H1 (cell line): ENCODE measurements around the gene ADPRH. TPM values are rescaled to one million over a fixed set of nuclear protein-coding genes. Genes with fewer than 3 reads are reported as not detected.

Experiments used
- CTCF ChIA-PET: fragments of 300-600 bp; sonication (Branson Sonifier 250); formaldehyde crosslinking; loops from one replicate; lab custom pipeline; 2021; ENCODE audit not compliant: partially characterized antibody; lab: Charles Lee
- POLR2A ChIA-PET: fragments of 300-600 bp; sonication (Branson Sonifier 250); formaldehyde crosslinking; loops from one replicate; lab custom pipeline; 2021; ENCODE audit warnings: inconsistent platforms; ENCODE audit not compliant: partially characterized antibody; lab: Charles Lee
- DNase-seq, 2 experiments: peaks; one replicate each; pipeline versions ENCODE4 v3.0.0 to v3.0.0-alpha.2; 2010 to 2022; ENCODE audit warnings: low spot score in 2 of 2, low read depth in 1 of 2, mixed read lengths in 1 of 2
- FAIRE-seq: peaks from 2 replicates; lab custom pipeline; 2011; peaks lifted over from hg19 to GRCh38; lab: Jason Lieb, UNC
- H2AFZ ChIP-seq: 2 replicates; pipeline ENCODE4 v1.8.1; 2012; ENCODE audit warnings: low read length, inconsistent platforms
- H2AK5ac ChIP-seq: 2 replicates; pipeline ENCODE4 v1.6.1; 2013; ENCODE audit warnings: low read depth, low read length
- H2BK120ac ChIP-seq: replicated peaks from 2 replicates; pipeline ENCODE3; 2013; ENCODE audit warnings: low read depth, low read length, inconsistent platforms
- H2BK12ac ChIP-seq: 2 replicates; pipeline ENCODE4 v1.6.1; 2013; ENCODE audit warnings: low read depth, low read length
- H2BK15ac ChIP-seq: 2 replicates; pipeline ENCODE4 v1.6.1; 2013; ENCODE audit warnings: low read length
- H2BK20ac ChIP-seq: 2 replicates; pipeline ENCODE4 v1.6.1; 2013; ENCODE audit warnings: low read length
- H2BK5ac ChIP-seq: 2 replicates; pipeline ENCODE4 v1.6.1; 2013; ENCODE audit warnings: low read depth, low read length
- H3K14ac ChIP-seq: 2 replicates; pipeline ENCODE4 v1.6.1; 2013; ENCODE audit warnings: inconsistent platforms; ENCODE audit not compliant: insufficient read length
- H3K18ac ChIP-seq: 2 replicates; pipeline ENCODE4 v1.6.1; 2013; ENCODE audit warnings: low read length; ENCODE audit errors: extremely low read depth
- H3K23ac ChIP-seq: 2 replicates; pipeline ENCODE4 v1.6.1; 2013; ENCODE audit warnings: inconsistent platforms; ENCODE audit not compliant: insufficient read length
- H3K23me2 ChIP-seq: 2 replicates; pipeline ENCODE4 v1.6.1; 2013; ENCODE audit warnings: low read depth, low read length
- H3K27ac ChIP-seq: 2 replicates; pipeline ENCODE4 v1.6.1; 2011; ENCODE audit warnings: low read depth, low read length, inconsistent platforms
- H3K27me3 ChIP-seq, 4 experiments: replicated peaks in 1 of 4; 1 replicate in 1 of 4; 2 replicates in 3 of 4; pipeline versions ENCODE4 v1.6.1 to v1.8.1; 2011 to 2013; ENCODE audit warnings: low read length in 3 of 4, mild to moderate bottlenecking in 3 of 4, inconsistent platforms in 2 of 4, mixed read lengths in 2 of 4, moderate library complexity in 1 of 4; ENCODE audit not compliant: control insufficient read depth in 3 of 4, insufficient read depth in 3 of 4; ENCODE audit errors: extremely low read depth in 1 of 4
- H3K36me3 ChIP-seq, 4 experiments: 2 replicates each; pipeline versions ENCODE4 v1.6.1 to v1.8.1; 2011 to 2013; ENCODE audit warnings: mild to moderate bottlenecking in 4 of 4, low read length in 3 of 4, moderate library complexity in 2 of 4, control low read depth in 1 of 4, inconsistent platforms in 1 of 4; ENCODE audit not compliant: insufficient read depth in 4 of 4, control insufficient read depth in 2 of 4
- H3K4ac ChIP-seq: replicated peaks from 2 replicates; pipeline ENCODE3; 2013; ENCODE audit warnings: low read length, low read depth, mixed read lengths, inconsistent platforms; ENCODE audit not compliant: insufficient read length
- H3K4me1 ChIP-seq, 4 experiments: replicated peaks in 1 of 4; 1 replicate in 1 of 4; 2 replicates in 3 of 4; pipeline versions ENCODE4 v1.6.1 to v1.8.1; 2011 to 2013; ENCODE audit warnings: low read length in 3 of 4, inconsistent platforms in 2 of 4, mixed read lengths in 1 of 4; ENCODE audit not compliant: insufficient read depth in 4 of 4, control insufficient read depth in 3 of 4
- H3K4me2 ChIP-seq, 2 experiments: 2 replicates each; pipeline versions ENCODE4 v1.6.1 to v1.8.1; 2011 to 2013; ENCODE audit warnings: low read depth in 2 of 2, low read length in 2 of 2, control low read depth in 1 of 2, inconsistent platforms in 1 of 2, mild to moderate bottlenecking in 1 of 2; ENCODE audit not compliant: insufficient read depth in 1 of 2
- H3K4me3 ChIP-seq, 4 experiments: fragments of 200-600, 300-600 bp in 1 of 4; sonication (generic), shearing (Covaris generic), sonication (Bioruptor Twin) in 1 of 4; 2 replicates each; pipeline versions ENCODE4 v1.5.1 to v1.8.1; 2011 to 2016; ENCODE audit warnings: low read length in 4 of 4, low read depth in 3 of 4, control low read depth in 2 of 4, inconsistent platforms in 2 of 4, mild to moderate bottlenecking in 2 of 4, mixed read lengths in 1 of 4, moderate library complexity in 1 of 4; ENCODE audit not compliant: insufficient read depth in 2 of 4; ENCODE audit errors: extremely low read depth in 1 of 4
- H3K56ac ChIP-seq: replicated peaks from 2 replicates; pipeline ENCODE3; 2013; ENCODE audit warnings: low read depth, mild to moderate bottlenecking, mixed read lengths, low read length, inconsistent platforms; ENCODE audit not compliant: insufficient read length
- H3K79me1 ChIP-seq: 2 replicates; pipeline ENCODE4 v1.6.1; 2013; ENCODE audit warnings: low read depth, low read length, control low read depth
- H3K79me2 ChIP-seq, 2 experiments: 2 replicates each; pipeline versions ENCODE4 v1.6.1 to v1.8.1; 2012 to 2013; ENCODE audit warnings: low read length in 2 of 2, mild to moderate bottlenecking in 2 of 2, inconsistent platforms in 1 of 2; ENCODE audit not compliant: insufficient read depth in 2 of 2, control insufficient read depth in 1 of 2
- H3K9ac ChIP-seq, 4 experiments: replicated peaks in 1 of 4; 1 replicate in 1 of 4; 2 replicates in 3 of 4; pipeline versions ENCODE4 v1.6.1 to v1.8.1; 2011 to 2013; ENCODE audit warnings: low read depth in 3 of 4, low read length in 3 of 4, control low read depth in 2 of 4, mild to moderate bottlenecking in 2 of 4, moderate library complexity in 2 of 4, inconsistent platforms in 1 of 4; ENCODE audit errors: extremely low read depth in 1 of 4
- H3K9me3 ChIP-seq, 2 experiments: 2 replicates each; pipeline versions ENCODE4 v1.6.1 to v1.8.1; 2012 to 2013; ENCODE audit warnings: mild to moderate bottlenecking in 2 of 2, moderate library complexity in 2 of 2, control low read depth in 1 of 2, inconsistent platforms in 1 of 2, low read depth in 1 of 2, low read length in 1 of 2, mixed read lengths in 1 of 2; ENCODE audit not compliant: insufficient read depth in 2 of 2
- H4K20me1 ChIP-seq, 2 experiments: replicated peaks in 1 of 2; 2 replicates each; pipeline versions ENCODE3 to v1.8.1; 2011 to 2013; ENCODE audit warnings: inconsistent platforms in 2 of 2, low read length in 2 of 2, mild to moderate bottlenecking in 1 of 2; ENCODE audit not compliant: insufficient read depth in 2 of 2, control insufficient read depth in 1 of 2
- H4K5ac ChIP-seq: 2 replicates; pipeline ENCODE4 v1.6.1; 2013; ENCODE audit warnings: low read length, low read depth, mixed read lengths, inconsistent platforms; ENCODE audit not compliant: insufficient read length
- H4K8ac ChIP-seq: 2 replicates; pipeline ENCODE4 v1.8.0; 2013; ENCODE audit warnings: mild to moderate bottlenecking, moderate library complexity, low read length, inconsistent platforms; ENCODE audit not compliant: insufficient read depth; ENCODE audit errors: extremely low read depth
- H4K91ac ChIP-seq: replicated peaks from 2 replicates; pipeline ENCODE3; 2013; ENCODE audit warnings: low read length, mixed read lengths, inconsistent platforms; ENCODE audit not compliant: insufficient read length
- CBX8 ChIP-seq: fragments of 300-800, 300-1000 bp; sonication (generic); IDR thresholded peaks from 2 replicates; pipeline ENCODE4 v1.7.1; 2016; ENCODE audit warnings: low read depth, low read length, borderline replicate concordance
- CREB1 ChIP-seq: IDR thresholded peaks from 2 replicates; pipeline ENCODE4 v1.6.1; 2012; ENCODE audit warnings: inconsistent platforms
- EP300 ChIP-seq, 2 experiments: IDR thresholded peaks; 1 replicate in 1 of 2; 2 replicates in 1 of 2; pipeline ENCODE4 v1.6.1; 2011 to 2012; ENCODE audit warnings: low read depth in 2 of 2, low read length in 2 of 2, mild to moderate bottlenecking in 2 of 2, borderline replicate concordance in 1 of 2, inconsistent platforms in 1 of 2, moderate library complexity in 1 of 2
- HDAC6 ChIP-seq: IDR thresholded peaks from one replicate; pipeline ENCODE4 v1.7.1; 2012; ENCODE audit warnings: low read depth, mild to moderate bottlenecking, inconsistent platforms, low read length, moderate library complexity
- MAFK ChIP-seq: IDR thresholded peaks from 2 replicates; pipeline ENCODE4 v1.6.1; 2012; ENCODE audit warnings: low read depth, mild to moderate bottlenecking, improper control_type of control experiment, low read length
- NRF1 ChIP-seq: IDR thresholded peaks from 2 replicates; pipeline ENCODE4 v1.6.1; 2011; ENCODE audit warnings: mild to moderate bottlenecking, low read depth, low read length, improper control_type of control experiment
- RAD21 ChIP-seq, 2 experiments: IDR thresholded peaks in 1 of 2; conservative IDR thresholded peaks in 1 of 2; 2 replicates each; pipeline ENCODE4 v1.6.1; 2011; ENCODE audit warnings: low read depth in 2 of 2, low read length in 2 of 2, improper control_type of control experiment in 1 of 2, inconsistent platforms in 1 of 2, mild to moderate bottlenecking in 1 of 2, moderate library complexity in 1 of 2
- RBBP5 ChIP-seq: IDR thresholded peaks from 2 replicates; pipeline ENCODE4 v1.7.1; 2012; ENCODE audit warnings: low read depth, mild to moderate bottlenecking, inconsistent platforms, low read length, moderate library complexity, borderline replicate concordance
- SAP30 ChIP-seq: fragments of 300-600 bp; sonication (generic); IDR thresholded peaks from 2 replicates; pipeline ENCODE4 v1.7.1; 2012; ENCODE audit warnings: low read length, moderate library complexity, mild to moderate bottlenecking, inconsistent platforms; ENCODE audit not compliant: insufficient read depth, insufficient replicate concordance
- SUZ12 ChIP-seq: fragments of 200-600 bp; sonication (generic); IDR thresholded peaks from 2 replicates; pipeline ENCODE4 v1.6.1; 2012; ENCODE audit warnings: mild to moderate bottlenecking, inconsistent platforms, low read length, moderate library complexity, mixed read lengths
- TAF7 ChIP-seq: optimal IDR thresholded peaks from 2 replicates; pipeline ENCODE3; 2011; ENCODE audit warnings: low read depth, mild to moderate bottlenecking, inconsistent platforms, low read length, moderate library complexity, borderline replicate concordance
- TCF12 ChIP-seq: IDR thresholded peaks from 2 replicates; pipeline ENCODE4 v1.6.1; 2011; ENCODE audit warnings: low read depth, mild to moderate bottlenecking, low read length
- YY1 ChIP-seq: IDR thresholded peaks from 2 replicates; pipeline ENCODE4 v1.6.1; 2011; ENCODE audit warnings: low read depth, mild to moderate bottlenecking, low read length
- ZNF274 ChIP-seq: IDR thresholded peaks from 2 replicates; pipeline ENCODE4 v1.7.0; 2012; ENCODE audit warnings: low read length, borderline replicate concordance; ENCODE audit errors: extremely low read depth
- WGBS, 2 experiments: shearing (Covaris generic) in 1 of 2; methylation state at CpG; one replicate each; pipeline versions ENCODE4 v1.1.6 to v1.1.7; 2013 to 2015; ENCODE audit warnings: low lambda C conversion rate in 2 of 2, mixed read lengths in 2 of 2, inconsistent platforms in 1 of 2, low coverage in 1 of 2, missing lambda C conversion rate in 1 of 2; ENCODE audit not compliant: insufficient replicate concordance in 2 of 2, insufficient coverage in 1 of 2, insufficient read length in 1 of 2; ENCODE audit errors: extremely low coverage in 1 of 2, missing lambda C conversion rate in 1 of 2; 5-methylcytosine and 5-hydroxymethylcytosine counted together
- polyA plus RNA-seq, 7 experiments: library from polyadenylated mRNA; depleted of rRNA in 3 of 7; stranded (reverse) in 5 of 7; unstranded in 2 of 7; fragments of >200 nt in 5 of 7; fragments of 200-250 nt in 2 of 7; gene quantifications; 1 replicate in 5 of 7; 2 replicates in 1 of 7; 4 replicates in 1 of 7; pipeline versions ENCODE4 v1.2.1 to v1.2.3, GENCODE V29; 2011 to 2013; ENCODE audit warnings: missing spikeins in 2 of 7, mixed read lengths in 2 of 7
- total RNA-seq: library from RNA; stranded (reverse); fragmentation: NEBNext Ultra II Directional; extraction: Animal tissue kit (Norgen Biotek cat#: 25700); gene quantifications from 2 replicates; pipeline ENCODE4 v1.2.1, GENCODE V29; 2021

Gene ADPRH
- total and polyA plus RNA-seq, 2 of the 8 experiments (the other 6 are each of a cell fraction or from before 2014, with no cell fraction given) = 2.6 to 4.2 TPM

- no peak overlapping the region for H2BK20ac ChIP-seq
- H3K4ac ChIP-seq = no peak overlapping the region
- no peak overlapping the region for H2BK15ac ChIP-seq
- no peaks in the 10 kb centered on the region for H3K23me2 ChIP-seq
- no peak overlapping the region for H3K23ac ChIP-seq
- H3K27me3 ChIP-seq = peaks cover 0 to 1% (median 0%) of the 10 kb centered on the region in 4 experiments; a peak in 1 of 7 replicates
- DNase-seq (no peak), FAIRE-seq (no peak)
- no peak overlapping the region for H3K4me3 ChIP-seq
- H3K4me1 ChIP-seq = no peaks in the 10 kb centered on the region
- no peak overlapping the region for H4K5ac ChIP-seq
- H3K14ac ChIP-seq = no peak overlapping the region
- H2AK5ac ChIP-seq = no peak overlapping the region
- no peaks in the 10 kb centered on the region for H3K9me3 ChIP-seq
- H4K20me1 ChIP-seq = no peaks in the 10 kb centered on the region
- H2AFZ ChIP-seq = no peak overlapping the region
- no peak overlapping the region for H3K9ac ChIP-seq
- WGBS, 2 experiments = 90% methylated on average over 4 of the region's 4 CpGs; no CpG with 5 or more reads in 1 of the 2 experiments
- H3K56ac ChIP-seq = no peak overlapping the region
- no peaks in the 10 kb centered on the region for H3K79me1 ChIP-seq
- no peaks in the 10 kb centered on the region for H3K79me2 ChIP-seq
- ChIA-PET CTCF (interaction anchor here (0.8 kb wide), 1 partner anchor 12 kb away, joined by 3 read pairs; no protein-coding TSS in a partner anchor), POLR2A (interaction anchor here (1.2 kb wide), 1 partner anchor 17 kb away, joined by 3 read pairs; no protein-coding TSS in a partner anchor)
- H3K27ac ChIP-seq = no peak overlapping the region
- H4K91ac ChIP-seq = no peak overlapping the region
- no peaks in the 10 kb centered on the region for H3K36me3 ChIP-seq
- no peak overlapping the region for H4K8ac ChIP-seq
- no peak overlapping the region for H3K4me2 ChIP-seq
- H2BK12ac ChIP-seq = no peak overlapping the region
- H2BK120ac ChIP-seq = no peak overlapping the region
- no peak overlapping the region for H2BK5ac ChIP-seq
- H3K18ac ChIP-seq = no peak overlapping the region
- no peak for TF ChIP-seq HDAC6
- no peak for TF ChIP-seq RBBP5
- no peak for TF ChIP-seq SAP30
- no peak for TF ChIP-seq SUZ12
- no peak for TF ChIP-seq ZNF274
- no peak for TF ChIP-seq RAD21 (IDR thresholded peaks at IDR 0.05 in 1 of 2, conservative IDR thresholded peaks at IDR 0.05 in 1 of 2; ENCODE audit: low read depth in 2 of 2, low read length in 2 of 2)
- TF ChIP-seq CREB1 = no peak
- no peak for TF ChIP-seq YY1
- no peak for TF ChIP-seq MAFK
- TF ChIP-seq TCF12 = no peak
- no peak for TF ChIP-seq CBX8
- no peak for TF ChIP-seq EP300 (IDR thresholded peaks at IDR 0.05; ENCODE audit: borderline replicate concordance in 1 of 2, low read depth in 2 of 2, low read length in 2 of 2)
- TF ChIP-seq NRF1 = no peak
- no peak for TF ChIP-seq TAF7
These were observed 42.5 kb upstream of the ADPRH start for GRCh38 chr3:119536757-119537156.
